ENCODE results near the gene SCG3. TPM values are rescaled to one million over a fixed set of nuclear protein-coding genes. Genes with fewer than 3 reads are reported as not detected.

The SCG3 gene
- polyA plus RNA-seq, 10 donors = 0.13 to 0.74 (median 0.26) TPM

- no peak for DNase-seq
Observed at GRCh38 chr15:51677452-51677851, 3.9 kb upstream of the SCG3 start.

GRCh38 chr15:51678096-51678495, 3.2 kb upstream of the SCG3 start:
- DNase-seq = no peak

GRCh38 chr15:51680321-51680720, 982 bp upstream of the SCG3 start:
- no peak for DNase-seq

GRCh38 chr15:51687565-51687964, 6.3 kb downstream of the SCG3 start:
- no peak for DNase-seq

GRCh38 chr15:51688863-51689262, 7.6 kb downstream of the SCG3 start:
- peak in 1 of 3 donors; percentile 8 for DNase-seq

- no peak for DNase-seq
Observed at GRCh38 chr15:51692154-51692553, 10.9 kb downstream of the SCG3 start.

- no peak for DNase-seq
Observed at GRCh38 chr15:51696566-51696965, 15.3 kb downstream of the SCG3 start.

GRCh38 chr15:51697163-51697562, 15.9 kb downstream of the SCG3 start:
- DNase-seq = no peak

GRCh38 chr15:51699373-51699772, 18.1 kb downstream of the SCG3 start:
- DNase-seq = no peak

- DNase-seq = no peak
Observed at GRCh38 chr15:51702710-51703109, 21.4 kb downstream of the SCG3 start.

GRCh38 chr15:51706291-51706690, 25.0 kb downstream of the SCG3 start:
- DNase-seq = peak; percentile 81 to 93 (median 85)

- peak in 1 of 3 donors; percentile 8 for DNase-seq
Observed at GRCh38 chr15:51706926-51707608, 25.8 kb downstream of the SCG3 start.

- DNase-seq = peak; percentile 85 to 94 (median 87)
Observed at GRCh38 chr15:51708013-51708412, 26.7 kb downstream of the SCG3 start.

- DNase-seq = no peak
Observed at GRCh38 chr15:51709031-51709430, 27.7 kb downstream of the SCG3 start.

GRCh38 chr15:51714162-51714561, 32.9 kb downstream of the SCG3 start:
- no peak for DNase-seq

- DNase-seq = no peak
Observed at GRCh38 chr15:51714911-51715310, 33.6 kb downstream of the SCG3 start.

- no peak for DNase-seq
Observed at GRCh38 chr15:51718219-51718618, 36.9 kb downstream of the SCG3 start.

- DNase-seq = no peak
Observed at GRCh38 chr15:51718746-51719145, 37.4 kb downstream of the SCG3 start.

GRCh38 chr15:51720201-51720995, 39.1 kb downstream of the SCG3 start:
- DNase-seq = no peak

GRCh38 chr15:51721199-51721960, 40.1 kb downstream of the SCG3 start:
- DNase-seq = no peak

GRCh38 chr15:51724199-51724598, 42.9 kb downstream of the SCG3 start:
- DNase-seq = no peak

GRCh38 chr15:51724673-51725072, 43.4 kb downstream of the SCG3 start:
- DNase-seq = peak in 1 of 3 donors; percentile 10

All from muscle of back (tissue), 11 donors.